Putamen (tissue), 1 donor: Measurements from ENCODE around the gene FBXW8.

Experiments used
- DNase-seq: peaks from one replicate; pipeline ENCODE4 v3.0.0-alpha.2; 2016; ENCODE audit warnings: low spot score

FBXW8 gene

DNA sequence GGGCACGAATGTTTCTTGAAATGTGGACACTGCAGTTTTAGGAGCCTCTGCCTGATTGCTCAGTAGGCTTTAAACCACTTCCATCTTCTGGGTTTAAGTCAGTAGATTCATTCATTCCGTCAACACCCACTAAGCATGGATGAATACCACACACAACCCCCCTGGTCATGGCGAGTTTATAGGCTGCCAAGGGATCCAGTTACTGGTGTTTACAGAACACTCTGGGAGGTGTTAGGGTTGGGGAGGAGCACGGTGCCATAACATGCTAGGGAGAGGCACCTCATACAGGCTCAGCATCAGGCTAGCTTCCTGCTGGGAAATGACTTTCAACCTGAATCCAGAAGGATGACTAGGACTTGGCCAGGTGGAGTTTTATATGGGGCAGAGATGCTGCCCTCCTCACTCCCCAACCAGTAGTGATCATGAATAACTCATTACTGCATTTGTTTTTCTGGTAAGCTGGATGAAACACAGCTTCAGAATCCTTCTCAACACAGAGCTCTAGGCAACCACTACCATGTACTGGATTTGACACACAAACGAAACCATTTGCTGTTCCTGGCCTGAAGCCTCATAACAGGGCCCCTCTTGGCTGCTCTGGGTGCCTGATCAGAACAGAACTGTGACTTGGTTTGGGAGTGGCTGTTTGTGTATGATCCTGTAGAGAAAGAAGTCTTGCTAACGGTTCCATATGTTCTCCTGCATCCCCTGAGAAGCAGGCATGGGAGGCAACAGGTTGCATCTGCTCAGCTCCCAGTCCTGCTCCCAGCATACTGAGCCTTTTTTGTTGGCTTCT lies 47.9 kb downstream of the FBXW8 start:
- no peak for DNase-seq

DNA sequence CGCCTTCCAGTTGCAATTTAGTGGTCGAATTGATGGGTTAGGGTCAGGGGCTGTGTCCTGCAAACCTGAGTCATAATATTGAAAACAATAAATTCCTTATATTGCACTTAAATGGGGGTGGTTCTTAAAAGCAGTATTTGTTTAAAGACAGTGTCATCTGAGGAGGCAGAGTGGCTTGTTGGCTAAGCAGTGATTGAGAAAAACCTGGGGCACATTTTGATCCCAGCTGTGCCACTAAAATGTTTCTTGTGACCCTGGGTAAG lies 48.4 kb downstream of the FBXW8 start:
- no peak for DNase-seq

DNA sequence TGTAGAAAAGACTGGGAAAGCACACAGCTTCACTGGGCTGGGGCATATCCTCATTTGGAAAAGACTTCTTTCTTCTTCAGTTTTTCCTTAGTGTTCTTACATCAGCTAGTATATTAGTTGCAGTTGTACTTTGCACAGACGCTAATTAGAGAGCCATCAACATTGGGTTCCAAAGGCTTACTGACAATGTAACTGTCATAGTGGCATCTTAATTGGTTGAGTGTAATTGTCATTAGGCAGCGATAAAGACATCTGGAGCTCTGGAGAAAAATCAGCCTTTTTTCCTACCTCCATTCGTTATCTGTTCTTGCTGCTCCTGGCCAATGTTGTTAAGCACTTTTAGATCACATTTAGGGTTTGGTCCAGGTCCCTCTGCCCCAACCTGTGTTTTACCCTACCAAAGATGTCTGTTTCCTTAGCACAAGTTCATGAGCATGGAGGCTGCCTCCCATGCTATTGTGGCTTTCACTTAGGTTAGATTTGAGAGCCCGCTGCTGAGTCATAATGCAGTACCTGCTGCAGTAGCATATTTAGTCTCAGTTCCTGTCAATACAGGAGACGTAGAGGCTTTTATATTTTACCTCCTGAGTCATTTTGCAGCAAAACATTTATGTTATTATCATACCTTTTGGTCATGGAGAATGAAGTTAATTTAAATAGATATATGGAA lies 49.2 kb downstream of the FBXW8 start:
- DNase-seq: peak; percentile 36

DNA sequence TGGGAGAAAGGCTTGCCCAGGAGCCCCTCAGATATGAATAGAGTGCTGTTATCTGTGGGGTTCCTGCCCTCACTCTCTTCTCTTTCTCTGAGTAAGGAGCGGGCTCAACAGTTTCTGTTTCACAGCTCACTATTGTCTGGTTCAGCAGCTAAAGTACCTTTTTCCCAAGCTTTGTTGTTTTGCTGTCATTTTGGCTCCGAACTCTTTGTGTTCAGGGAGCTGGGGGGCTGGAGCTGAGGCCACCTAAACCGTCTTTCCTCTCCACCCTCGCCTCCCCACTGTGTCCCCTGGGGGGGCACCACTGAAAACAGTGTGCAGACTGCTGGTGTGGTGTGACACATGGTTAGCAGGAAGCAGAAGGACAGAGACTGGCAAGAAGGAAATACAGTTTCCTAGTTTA lies 51.4 kb downstream of the FBXW8 start:
- no peak for DNase-seq

DNA sequence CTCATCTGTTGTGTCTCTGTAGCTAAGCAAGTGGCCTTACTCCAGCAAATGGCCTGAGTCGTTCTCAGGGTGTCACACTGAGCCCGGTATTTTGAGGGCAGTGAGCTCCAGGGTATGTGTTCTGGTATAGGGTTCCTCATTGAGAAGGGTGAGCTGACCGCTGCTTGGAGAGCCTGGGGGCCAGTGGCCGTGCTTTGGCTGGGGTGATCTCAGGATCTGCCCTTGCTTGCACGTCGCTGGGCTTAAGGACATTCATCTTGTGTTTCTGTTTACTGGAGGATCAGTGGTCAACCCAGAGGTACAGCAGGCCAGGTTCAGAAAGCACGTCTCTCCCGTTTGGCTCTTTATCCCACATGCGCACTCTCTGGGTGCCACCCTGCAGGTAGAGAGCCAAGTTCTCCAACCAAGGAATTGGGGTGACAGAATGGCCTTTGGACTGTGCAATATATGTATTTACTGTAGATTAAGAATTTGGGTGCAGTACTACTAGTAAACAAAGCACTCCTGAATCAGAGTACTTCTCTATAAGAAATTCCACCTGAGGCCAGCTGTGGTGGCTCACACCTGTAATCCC lies 52.1 kb downstream of the FBXW8 start:
- DNase-seq: no peak

DNA sequence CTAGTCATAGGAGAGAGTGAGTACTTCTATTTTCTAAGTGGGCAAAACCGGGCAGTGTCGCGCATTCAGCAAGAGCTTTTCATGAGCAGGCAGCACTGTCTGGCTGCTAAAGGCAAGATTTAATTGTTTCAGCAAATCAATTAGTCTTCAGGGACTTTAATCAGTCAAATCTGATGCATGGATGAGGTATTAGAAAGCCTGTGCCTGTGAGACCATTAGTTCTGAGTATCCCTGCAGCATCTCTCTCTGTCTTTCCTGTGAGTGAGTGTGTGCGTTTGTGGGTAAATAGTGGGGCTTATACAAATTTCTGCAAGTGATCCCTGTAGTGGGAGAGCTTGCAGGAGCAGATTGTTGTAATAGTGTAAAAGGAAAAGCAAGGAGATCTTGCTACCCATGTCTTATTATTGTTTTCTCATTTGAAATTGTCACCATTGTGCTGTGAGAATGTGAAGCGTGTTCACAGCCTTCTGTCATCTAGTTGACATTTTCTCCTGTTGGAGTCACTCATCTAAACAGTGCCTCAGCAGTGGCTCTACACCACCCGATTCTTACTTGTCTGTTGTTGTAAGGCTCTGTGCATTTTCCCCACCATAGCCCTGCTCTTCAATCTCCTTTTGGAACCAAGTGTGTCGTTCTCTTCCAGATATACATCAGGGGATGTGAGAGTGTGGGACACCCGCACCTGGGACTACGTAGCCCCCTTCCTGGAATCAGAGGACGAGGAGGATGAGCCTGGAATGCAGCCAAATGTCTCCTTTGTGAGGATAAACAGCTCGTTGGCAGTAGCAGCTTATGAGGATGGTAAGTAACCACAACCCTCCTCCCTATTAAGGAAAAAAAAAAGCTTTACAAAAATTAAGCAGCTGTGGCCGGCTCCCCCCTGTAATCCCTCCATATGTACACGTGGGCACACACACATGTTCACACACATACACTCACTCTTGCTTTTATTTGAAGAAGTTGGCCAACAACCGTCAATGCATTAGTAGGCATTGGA lies 53.6 kb downstream of the FBXW8 start:
- no peak for DNase-seq

DNA sequence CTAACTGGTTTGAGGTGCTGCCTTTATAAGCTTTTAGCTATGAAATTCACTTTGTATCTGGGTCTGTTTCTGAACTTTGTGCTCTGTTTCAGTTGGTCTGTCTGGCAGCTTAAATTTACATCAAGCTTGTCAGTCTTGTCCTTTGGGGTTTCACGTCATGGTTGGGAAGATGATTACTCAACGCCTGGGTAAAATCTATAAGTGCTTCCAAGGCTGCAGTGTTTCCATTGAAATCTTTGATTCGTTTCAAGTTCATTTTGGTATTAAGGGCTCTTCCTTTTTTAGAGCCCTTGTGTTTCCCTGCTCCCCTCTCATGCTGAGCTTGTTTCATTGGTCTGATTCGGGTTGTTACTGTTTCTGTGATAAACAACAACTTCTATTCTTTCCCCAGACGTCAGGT lies 58.2 kb downstream of the FBXW8 start:
- DNase-seq: no peak

DNA sequence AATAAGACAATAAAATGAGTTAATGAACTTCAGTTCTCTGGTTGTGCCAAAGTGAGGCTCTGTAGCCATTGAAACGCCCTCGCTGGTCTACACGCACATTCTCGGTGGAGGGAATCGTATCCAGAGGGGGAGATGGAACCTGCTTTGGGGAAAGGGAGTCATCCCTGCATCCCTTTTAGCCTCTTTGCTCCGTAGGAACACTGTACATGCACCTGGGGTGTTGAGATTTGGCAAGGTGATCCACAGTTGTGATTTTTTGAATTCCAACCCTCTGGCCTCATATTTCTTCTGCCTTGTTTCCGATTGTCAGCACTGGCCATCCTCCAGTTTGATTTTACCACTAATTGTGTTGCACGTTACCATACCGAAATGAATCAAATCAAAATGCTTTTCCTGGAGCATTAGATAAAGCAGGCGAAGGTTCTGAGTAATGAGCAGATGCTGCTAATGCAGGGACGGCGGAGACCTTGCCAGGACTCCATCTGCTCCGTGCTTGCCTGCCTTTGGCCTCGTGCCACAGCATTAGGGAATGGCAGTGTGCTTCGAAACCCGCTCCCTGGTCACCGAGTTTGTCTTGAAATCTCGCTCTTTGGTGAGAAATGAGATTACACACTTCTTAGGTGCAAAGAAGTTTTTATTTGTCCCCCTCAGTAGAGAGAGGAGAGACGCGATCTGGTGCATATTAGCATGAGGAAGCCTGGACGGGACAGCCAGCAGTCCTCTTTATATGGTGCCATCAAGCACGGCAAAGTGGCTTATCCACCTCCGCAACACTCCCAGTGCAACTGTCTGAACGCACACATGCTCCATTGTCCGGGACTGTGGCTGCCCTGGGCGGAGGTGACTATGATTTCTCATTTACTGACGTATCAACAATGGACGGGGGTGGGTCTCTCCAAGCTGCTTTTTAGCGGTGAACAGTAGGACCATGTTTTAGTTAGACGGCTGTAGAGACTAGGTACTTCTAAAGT lies 59.1 kb downstream of the FBXW8 start:
- DNase-seq: no peak

DNA sequence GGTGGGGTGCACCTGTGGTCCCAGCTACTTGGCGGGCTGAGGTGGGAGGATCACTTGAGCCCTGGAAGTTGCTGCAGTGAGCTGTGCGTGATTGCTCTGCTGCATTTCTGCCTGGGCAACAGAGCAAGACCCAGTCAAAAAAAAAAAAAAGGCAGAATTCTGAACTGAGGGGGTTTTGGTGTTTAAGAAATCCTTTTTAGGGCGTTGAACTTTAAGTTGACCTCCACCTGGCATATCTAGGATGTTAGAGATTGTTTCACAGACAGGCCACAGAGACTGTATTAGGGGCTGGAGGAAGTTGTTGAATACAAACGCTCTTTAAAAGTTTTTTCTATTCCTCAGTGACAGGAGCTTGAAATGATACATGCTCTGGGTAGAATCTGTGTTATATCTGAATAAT lies 60.5 kb downstream of the FBXW8 start:
- no peak for DNase-seq

DNA sequence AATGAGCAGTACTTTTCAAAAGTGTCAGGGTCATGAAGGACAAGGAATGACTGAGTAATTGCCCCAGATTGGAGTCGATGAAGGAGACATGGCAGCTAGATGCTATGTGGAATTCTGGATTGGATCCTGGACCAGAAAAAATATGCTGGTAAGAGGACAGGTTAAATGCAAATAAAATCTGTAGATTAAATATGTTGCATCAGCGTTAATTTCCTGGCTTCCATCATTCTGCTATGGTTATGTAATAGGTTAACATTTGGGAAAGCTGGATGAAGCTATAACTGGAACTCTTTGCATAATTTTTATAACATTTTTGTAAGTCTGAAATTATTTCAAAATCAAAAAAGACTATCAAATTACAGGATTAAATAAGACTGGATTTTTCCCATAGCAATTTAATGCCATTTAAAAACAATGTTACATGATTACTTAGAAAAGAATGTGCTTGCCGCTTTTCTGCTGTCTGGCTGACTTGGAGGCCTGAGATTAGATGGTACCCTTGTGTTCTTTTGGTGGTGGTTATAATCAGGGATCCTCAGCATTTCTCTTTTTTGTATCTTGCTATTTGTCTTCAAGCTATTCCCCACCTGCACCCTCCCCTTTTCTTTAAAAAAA lies 65.1 kb downstream of the FBXW8 start:
- no peak for DNase-seq

DNA sequence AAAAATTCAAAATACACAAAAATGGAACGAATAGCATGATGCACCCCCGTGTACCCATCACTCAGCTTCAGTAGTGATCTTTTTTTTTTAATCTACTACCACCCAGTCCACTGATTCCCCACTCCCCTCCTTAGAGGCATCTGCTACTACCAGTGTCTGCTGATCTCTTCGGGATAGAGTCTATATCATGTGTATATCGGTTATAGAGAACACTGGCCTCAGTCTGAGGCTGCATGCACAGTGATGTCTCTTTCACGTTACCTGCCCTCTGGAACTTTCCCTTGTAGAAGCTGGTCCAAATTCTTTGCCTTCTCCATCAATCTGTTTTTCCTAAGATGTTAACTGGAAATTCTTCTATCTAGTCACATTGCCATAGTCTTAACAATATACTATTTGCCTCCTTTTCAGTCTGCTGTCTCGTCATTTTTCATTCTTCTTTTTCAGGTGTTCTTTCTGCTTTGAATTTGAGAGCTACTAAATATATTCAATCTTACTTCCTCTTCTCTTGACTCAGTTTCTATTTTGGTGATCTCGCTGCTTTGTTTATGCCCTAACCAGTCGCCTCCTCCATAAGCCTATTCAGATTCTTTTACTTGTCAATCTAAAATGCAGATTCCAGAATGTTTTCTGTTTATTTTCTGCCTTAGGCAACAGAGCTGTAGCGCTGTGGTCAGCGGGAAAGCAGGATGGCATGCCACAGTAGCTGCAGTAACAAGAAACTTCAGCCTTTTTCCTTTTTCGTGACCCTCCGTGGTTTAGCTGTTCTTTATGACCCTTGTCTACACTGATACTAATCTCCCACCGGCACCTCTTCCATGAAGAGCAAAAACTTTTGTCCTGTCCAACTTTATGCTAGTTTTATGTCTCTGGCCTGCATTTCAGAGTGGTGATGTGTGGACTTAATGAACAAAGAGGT lies 67.0 kb downstream of the FBXW8 start:
- no peak for DNase-seq

DNA sequence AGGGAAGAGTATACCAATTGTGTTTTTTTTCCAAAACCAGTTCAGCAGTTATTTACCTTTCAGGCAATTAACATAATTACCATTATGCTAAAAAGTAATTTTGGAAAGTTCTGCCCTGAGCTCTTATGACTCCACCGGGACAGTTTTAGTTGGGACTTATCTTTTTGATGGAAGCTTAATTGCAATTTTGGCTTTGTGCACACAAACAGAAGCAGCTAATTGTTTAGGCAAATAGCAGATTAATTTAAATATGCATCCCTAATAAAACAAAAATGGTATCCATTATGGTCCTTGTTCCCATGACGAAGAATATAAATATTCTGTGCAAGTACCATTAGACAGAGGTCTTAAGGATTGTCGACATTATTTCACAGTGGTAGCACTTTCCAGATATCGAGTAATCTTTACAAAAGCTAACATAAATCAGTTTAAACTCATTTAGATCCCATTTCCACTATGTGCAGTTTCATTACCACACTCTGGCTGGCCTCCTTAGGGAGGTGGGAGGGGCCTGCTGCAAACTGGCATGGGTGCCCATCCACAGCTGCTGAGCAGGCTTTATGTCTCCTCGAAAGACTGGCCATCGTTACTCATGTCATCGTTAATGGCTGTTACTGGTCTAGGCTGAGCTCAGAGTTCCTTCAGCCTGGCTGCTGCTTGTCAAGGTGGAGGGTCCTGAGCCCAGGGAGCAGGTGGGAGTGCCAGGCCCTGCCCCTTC lies 68.2 kb downstream of the FBXW8 start:
- DNase-seq: no peak

DNA sequence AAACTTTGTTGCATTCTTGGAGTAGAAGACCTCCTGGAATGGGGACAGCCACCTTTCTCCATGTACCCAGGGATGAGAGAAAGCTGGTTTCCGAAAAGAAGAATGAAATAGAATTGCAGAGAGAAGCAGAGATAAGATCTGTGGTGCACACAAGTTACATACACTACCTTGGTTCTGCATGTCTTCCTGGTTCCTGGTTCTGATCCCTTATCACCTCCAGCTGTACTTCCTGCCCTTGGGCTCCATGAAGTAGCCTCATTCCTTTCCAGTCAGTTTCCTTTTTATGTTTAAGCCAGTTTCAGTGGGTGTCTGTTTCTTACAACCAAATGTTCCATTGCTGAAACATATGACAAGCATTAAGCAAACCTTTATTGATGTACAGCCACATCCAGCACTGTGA lies 69.3 kb downstream of the FBXW8 start:
- DNase-seq: no peak

DNA sequence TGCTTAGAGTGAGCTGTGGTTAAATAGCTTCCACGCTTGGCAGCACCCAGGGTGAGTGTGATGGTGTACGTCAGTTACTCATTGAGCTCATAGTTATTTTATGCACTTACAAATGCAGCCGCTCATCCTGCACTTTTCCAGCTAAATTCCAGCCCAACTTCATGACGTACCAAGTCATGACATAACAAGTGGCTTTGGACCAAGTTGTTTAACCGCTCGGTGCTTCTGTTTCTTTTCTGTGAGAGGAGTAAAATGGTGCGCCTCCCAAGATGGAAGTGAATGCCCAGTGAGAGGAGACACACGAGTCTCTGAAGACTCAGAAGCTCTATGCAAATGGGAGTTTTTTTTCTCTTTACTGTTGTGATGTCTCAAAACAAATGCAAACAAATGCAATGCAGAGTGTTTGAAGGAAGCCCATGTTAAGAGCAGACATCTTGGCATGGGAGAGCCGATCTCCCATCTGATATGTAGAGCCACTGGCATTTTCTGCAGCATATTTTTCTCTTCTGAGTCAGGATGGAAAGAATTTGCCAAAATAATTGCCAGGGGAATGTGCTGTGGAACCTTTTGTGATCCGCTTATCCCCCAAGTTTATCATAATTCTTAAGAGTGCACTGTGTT lies 72.2 kb downstream of the FBXW8 start:
- no peak for DNase-seq

DNA sequence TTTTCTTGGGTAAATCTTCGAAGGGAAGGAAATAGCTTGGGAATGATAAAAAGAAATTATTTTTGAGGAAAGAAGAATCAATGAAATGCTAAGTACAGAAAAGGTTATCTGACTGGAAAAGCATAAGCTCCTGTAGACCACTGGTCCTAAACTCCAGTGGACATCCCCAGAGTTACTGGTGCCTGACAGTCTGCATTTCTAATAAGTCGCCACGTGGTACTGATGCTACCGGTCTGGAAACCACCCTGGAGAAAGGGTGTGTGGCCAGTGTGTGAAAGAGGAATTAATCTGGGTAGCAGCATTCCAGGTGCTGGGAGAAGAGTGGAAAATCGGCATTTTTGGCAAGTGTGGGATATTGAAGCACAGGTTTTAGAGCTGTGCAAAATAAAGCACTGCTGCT lies 73.3 kb downstream of the FBXW8 start:
- no peak for DNase-seq

DNA sequence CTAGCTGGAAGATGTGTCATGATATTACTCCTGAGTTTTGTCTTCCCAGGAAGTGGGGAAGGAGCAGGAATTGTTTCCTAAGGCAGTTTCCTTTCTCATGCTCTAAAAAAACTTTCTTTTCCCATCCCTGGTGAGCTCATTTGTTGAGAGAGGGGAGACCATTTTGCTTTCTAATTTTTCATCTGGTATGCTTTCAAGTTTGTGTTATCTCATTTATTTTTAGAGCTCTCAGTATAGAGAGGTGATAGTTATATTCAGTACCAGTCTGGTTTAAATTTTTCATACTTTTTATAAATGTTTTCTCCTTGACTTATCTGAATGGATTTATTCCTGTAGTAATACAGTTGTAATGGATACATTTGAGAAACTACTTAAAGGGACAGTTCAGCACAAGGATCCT lies 79.6 kb downstream of the FBXW8 start:
- DNase-seq: no peak

DNA sequence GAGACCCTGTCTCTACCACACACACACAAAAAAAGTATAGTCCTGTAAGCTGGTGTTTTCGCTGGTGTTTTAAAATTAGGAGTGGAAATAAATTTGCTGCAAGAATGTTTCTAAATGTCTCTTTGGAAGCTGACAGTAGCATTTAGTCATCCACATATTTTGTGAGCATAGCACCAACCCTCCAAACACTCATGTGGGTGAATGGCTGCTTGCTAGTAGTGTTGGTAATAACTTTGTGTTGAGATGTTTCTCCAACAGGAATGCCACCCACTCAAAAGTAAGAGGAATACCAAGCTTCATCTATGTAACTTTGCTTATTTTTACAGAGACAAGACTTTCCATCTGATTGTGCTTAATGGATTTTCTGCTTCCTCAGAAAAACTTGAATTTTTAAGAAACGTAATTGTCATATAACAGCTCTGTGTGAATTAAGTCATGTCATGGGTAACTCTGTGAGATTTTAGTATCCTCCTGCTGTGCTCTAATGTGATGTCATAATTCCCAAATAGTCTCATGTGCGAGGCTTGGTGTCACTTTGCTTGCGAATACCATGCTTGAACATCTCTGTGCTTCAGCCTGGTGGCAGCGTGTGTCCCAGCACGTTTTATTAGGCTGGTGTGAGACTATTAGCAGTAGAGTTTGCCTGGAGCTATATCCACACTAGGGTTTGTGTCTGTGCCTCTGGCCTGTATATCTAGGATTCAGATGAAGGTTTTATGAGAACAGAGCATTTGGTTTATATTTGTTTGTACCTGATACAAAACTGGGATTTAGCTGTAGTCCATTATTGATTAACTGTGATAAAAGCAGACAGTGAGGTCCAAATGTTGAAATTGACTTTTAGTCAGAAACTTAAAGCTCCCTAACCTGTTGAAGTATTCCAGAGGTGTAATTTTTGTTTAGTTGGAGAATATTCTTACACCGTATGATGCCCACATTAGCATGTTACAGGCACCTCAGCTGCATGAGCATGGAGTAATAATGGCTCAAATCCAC lies 80.5 kb downstream of the FBXW8 start:
- no peak for DNase-seq
